GM13977 (cell line): ENCODE results near the gene BIK.

ENCODE experiments used
- DNase-seq: peaks from one replicate; pipeline ENCODE4 v3.0.0; 2012; ENCODE audit warnings: low spot score
- in situ Hi-C: fragments of 300-500 bp; cut with MboI; formaldehyde crosslinking; loops from one replicate; pipeline ENCODE4 v1.12.0; 2022; ENCODE audit warnings: low sequenced_read_pairs, low pct_unique_long_range_greater_than_20kb, mixed read lengths, inconsistent platforms; ENCODE audit not compliant: unreplicated experiment
- TF ChIP-seq, protein P1 (sequence below): IDR thresholded peaks from 2 replicates; pipeline ENCODE4 v1.5.1; 2012; ENCODE audit warnings: mild to moderate bottlenecking, control low read depth; ENCODE audit not compliant: insufficient read depth; ENCODE audit errors: extremely low read depth, missing control alignments

The BIK gene

DNA sequence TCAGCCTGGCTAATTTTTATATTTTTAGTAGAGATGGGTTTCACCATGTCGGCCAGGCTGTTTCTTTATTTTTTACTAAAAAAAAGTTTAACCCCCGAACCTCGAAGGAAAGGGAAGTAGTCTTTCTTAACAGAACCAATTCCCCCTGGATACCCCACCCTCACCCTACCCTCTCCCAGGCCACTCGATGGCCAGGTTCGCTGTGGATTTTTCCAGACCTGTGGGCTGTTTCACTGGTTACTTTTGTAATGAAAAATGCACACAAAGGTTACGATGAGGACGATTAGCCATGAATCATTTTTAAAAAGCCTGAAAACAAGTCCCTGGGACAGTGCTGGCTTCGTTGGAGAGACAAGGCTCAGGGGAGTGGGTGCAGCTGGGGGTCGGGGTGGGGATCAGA lies 43.3 kb downstream of the BIK start:
- TF ChIP-seq, protein P1, sequence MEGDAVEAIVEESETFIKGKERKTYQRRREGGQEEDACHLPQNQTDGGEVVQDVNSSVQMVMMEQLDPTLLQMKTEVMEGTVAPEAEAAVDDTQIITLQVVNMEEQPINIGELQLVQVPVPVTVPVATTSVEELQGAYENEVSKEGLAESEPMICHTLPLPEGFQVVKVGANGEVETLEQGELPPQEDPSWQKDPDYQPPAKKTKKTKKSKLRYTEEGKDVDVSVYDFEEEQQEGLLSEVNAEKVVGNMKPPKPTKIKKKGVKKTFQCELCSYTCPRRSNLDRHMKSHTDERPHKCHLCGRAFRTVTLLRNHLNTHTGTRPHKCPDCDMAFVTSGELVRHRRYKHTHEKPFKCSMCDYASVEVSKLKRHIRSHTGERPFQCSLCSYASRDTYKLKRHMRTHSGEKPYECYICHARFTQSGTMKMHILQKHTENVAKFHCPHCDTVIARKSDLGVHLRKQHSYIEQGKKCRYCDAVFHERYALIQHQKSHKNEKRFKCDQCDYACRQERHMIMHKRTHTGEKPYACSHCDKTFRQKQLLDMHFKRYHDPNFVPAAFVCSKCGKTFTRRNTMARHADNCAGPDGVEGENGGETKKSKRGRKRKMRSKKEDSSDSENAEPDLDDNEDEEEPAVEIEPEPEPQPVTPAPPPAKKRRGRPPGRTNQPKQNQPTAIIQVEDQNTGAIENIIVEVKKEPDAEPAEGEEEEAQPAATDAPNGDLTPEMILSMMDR: no peak
- in situ Hi-C loops: no loop called here
- DNase-seq: no peak

DNA sequence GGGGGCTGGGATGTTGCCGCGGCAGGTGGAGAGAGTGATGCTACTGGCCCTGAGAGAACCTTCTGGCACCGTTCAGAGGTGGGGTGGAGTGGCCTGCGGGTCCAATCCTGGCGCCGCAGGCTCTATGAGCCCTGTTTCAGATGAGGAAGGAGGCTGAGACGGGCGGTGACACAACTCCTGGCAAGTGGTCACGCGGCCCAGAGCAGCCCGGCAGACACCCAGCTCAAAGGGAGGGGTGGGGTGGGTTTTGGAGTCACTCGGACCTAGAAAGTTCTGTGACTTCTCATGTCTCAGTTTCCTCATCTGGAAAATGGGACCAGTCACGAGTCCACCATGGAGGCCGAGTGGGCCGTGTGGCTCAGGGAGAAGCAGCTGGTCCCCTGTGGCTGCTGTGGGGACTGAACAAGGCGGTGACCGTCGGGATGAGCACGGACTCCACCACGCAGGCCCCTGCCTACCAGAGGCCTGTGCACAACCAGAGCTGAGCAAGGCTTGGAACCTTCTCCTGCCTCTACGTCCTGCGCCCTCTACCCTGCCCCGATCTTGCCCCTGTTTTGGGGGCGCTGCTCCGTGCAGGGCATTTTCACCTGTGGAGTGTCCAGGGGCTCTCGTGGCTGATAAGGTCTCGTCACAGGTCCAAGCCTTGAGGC lies 44.5 kb downstream of the BIK start:
- no peak for DNase-seq
- TF ChIP-seq, protein P1: no peak
- in situ Hi-C loops: no loop called here

DNA sequence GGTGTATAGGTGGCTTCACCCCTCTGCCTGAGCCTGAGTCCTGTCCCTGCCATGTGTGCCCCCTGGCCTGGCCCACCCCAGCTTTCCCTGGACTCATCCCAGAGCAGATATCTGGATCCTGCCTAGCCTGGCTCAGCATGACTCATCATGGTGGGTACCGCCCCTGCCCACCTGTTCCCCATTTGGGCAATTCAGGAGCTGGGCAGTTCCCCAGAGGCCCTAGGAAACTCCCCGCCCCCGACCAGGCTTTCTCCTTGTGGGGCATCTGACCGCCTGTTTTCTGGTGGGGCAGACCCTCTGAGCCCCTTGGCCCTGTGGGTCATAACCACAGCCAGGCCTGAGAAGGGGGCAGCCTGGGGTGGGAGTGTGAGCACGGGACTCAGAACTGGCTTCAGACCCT lies 45.2 kb downstream of the BIK start:
- in situ Hi-C loops: no loop called here
- TF ChIP-seq, protein P1: no peak
- DNase-seq: no peak

DNA sequence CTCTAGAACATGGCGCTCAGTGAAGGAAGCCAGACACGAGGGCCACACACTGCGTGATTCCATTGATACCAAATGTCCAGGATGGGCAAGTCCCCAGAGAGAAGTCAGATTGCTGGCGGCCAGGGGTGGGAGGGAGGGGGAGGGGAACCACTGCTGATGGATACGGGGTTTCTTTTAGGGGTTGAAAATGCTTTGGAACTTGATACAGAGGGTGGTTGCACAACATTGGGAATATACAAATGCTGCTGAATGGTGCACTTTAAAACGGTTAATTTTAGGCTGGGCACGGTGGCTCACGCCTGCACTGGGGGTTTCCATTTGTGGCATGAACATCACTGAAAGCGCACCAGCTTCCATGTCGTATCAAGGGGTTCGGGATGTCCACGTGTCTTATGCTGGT lies 45.9 kb downstream of the BIK start:
- no peak for DNase-seq
- TF ChIP-seq, protein P1: no peak
- in situ Hi-C loops: no loop called here

DNA sequence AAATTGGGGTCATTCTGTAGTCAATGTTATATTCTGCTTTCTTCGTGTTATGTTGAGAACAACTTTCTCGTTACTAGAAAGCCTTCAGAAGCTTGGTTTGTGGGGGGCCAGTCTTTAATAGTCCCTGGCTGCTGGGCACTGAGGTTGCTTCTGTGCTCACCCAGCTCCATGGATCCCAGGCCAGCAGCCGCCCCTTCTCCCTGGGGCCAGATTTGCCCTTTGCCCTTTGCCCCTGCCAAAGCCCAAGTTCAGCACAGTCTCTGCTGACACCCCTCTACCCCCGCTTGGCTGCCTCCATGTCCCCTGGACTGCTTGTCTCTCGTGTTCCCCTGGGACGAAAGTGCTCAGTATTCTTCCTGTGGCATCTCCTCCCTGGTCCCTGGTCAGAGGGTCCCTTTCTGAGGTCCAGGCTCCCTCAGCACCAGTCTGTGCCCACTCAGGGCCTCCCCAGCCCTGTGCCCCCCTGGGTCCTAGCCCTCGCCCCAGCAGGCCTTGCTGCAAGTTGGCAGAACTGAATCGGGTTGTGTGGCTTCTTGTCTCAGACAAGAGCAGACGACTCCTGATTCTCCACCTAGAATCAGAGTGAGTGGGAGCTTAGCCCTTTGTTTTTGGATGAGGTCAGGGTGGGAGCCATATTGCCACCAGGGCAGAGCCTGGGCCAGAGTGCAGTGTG lies 47.5 kb downstream of the BIK start:
- no peak for DNase-seq
- in situ Hi-C loops: no loop called here
- TF ChIP-seq, protein P1: no peak

DNA sequence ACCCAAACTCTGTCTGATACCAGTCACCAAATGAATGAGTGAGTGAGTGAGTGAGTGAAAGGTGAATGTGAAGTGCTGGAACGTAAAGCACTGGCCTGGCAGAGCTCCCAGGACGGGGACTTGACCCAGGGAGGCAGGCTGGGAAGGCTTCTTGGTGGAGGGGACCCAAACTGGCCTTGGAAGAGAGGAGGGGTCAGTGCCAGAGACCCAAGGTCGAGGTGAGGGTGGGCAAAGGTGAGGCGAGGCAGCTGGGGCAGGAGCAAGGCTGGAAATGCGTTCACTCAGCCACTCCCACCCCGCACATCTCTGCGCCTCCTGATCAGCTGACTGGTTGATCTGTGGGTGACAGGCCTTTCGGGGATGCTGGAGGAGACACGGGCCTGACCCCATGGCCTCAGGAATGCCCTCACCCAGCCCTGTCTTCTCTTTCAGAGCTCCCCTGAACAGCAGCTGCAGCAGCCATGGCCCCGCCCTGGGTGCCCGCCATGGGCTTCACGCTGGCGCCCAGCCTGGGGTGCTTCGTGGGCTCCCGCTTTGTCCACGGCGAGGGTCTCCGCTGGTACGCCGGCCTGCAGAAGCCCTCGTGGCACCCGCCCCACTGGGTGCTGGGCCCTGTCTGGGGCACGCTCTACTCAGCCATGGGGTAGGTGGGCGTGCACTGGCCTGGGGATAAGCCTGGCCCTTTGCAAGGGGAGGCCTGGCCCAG lies 48.4 kb downstream of the BIK start:
- no peak for DNase-seq
- in situ Hi-C loops: no loop called here
- TF ChIP-seq, protein P1: no peak
